COLO668 (cell line): ENCODE data around the gene MLKL.
"Not testable (repeated sequence)": the region's sequence is repeated elsewhere in the genome, so short reads cannot be mapped to it uniquely, and the experiment has no call there.

ENCODE experiments used
- DNase-seq: peaks from one replicate; lab custom pipeline; 2025; ENCODE audit not compliant: unreplicated experiment; lab: John Stamatoyannopoulos, UW

The MLKL gene

DNA sequence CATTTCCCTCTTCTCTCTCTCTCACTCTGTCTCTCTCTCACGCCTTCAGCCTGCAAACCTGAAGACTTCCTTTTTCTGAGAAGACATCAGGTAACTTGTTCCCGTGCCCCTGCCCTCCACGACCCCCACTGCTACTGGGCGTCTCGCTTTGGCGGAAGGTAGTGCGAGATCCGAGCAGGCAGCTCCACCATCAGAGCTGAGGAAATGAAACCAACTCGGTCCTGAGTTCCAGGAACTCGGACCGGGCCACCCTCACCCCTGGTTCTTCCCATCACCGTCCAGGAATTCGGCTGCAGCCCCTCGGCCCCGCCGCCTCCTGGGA lies 585 bp downstream of the MLKL start:
- DNase-seq: no peak

DNA sequence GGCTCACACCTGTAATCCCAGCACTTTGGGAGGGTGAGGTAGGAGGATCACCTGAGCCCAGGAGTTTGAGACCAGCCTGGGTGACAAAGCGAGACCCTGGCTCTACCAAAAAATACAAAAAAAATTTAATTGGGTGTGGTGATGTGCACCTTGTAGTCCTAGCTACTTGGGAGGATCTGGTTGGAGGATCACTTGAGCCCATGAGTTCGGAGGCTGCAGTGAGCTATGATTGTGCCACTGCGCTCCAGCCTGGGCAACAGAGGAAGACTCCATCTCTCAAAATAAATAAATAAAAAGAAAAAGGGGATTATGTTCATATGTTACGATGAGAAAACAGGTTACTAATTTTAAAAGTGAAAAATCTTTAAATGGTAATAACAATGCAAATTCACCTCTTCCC lies 996 bp downstream of the MLKL start:
- DNase-seq: no peak

DNA sequence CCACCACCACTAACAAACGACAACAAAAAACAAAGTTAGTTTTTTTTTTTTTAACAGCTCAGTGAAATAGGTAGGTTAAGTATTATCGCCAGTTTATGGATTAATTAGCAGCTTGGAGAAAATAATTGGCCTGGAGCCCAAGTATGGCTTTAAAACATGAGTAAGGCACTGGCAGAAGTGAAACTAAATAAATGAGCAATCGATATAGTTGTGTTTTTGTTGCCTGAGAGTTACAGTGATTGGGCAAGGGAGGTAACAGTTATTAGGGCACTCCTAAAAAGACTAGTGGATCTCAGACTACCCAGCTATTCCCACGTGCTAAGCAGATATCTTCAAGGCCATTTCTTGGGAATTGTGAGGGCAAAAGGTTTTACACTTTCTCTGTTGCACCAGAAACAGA lies 2.4 kb downstream of the MLKL start:
- DNase-seq: no peak

DNA sequence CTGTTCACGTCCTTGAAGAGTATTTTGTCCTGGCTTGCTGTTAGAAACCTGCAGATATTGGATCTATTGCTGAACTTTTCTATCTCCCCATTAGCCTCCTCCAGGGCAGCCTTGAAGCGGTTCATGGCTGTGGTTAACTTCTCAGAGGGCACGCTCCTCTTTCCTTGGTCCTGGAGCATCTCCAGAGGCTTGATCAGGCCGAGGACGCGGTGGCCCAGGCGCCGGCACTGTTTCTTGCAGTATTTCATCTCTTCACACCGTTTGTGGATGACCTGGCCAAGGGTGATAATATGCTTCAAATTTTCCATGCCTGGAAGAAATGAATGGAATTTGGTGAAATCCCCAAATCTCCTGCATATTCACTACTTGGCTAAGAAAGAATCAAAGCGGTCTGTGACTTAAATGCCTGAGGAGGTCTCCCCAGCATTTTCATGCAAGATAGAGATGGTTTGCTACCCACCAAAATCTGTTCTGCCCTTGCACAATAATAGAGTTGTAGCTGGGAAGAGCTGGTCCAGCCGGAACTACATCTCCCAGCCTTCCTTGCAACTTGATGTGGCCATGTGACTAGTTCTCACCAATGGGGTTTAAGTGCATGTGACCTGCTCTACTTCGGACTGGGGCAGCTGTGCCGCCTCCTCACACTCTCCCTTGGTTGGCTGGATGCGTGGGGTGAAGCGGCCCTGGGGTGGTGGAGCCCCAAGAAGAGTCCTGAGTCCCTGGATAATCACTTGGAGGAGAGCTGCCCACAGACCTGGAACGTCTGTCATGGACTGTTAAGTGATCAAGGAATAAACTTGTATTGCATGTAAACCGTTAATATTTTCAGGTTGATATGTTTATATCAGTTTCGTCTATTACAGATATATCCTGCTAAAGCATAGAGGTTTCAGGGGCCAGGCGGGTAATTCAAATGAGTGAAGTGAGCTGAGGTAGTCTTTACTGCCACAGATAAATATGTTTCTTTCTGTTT lies 4.9 kb downstream of the MLKL start:
- DNase-seq: peak; percentile 66

DNA sequence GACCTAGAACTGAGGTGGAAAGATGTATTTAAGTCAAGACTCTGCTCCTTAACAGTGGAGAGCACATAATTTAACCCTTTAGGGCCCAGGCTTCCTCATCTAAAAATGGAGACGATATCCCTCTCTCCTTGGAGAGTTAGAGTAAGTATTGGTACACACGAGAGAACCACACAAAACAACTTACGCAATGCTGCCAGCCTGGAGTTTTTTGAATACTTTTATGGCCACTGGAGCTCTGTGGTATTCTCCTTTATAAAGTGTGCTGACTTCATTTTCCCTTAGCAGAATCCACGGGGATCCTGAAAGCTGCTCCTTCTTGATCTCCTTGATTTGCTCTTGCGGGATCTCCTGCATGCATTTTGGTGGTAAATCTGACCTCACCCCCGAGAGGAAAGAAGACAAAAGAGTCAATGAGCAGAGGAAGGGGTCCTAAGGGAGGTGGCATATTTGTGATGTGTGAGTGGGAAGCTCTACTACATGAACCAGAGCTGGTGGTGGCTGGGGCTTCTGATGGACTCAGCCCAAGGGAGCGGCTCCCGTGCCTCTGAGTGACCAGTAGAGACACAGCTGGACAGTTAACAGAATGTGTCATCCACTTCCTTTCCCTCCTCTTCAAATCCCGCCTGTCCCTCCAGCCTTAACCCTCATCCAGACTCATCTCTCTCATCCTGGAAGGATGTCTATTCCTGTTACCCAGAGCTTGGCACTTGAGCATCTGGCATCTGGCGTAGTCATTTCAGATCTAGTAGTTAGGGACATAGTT lies 9.4 kb downstream of the MLKL start:
- DNase-seq: no peak

DNA sequence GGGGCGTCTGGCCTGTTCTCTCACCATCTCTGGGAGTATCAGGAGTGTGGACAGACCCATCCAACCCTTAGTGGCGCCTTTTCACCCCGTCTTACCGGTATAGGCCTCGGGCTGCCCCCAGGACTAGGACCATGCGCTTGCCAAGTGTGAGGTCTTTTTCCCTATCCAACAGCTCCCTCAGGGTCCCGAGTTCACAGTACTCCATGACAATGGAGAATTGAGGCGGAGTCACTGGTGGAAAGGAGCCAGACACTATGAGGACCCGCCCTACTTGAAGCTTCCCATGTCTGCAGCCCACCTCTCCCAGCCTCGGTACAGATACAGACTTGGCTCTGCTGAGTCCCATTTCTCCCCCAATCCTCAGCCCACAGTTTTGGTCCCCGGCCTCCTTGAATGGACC lies 18.1 kb downstream of the MLKL start:
- no peak for DNase-seq

DNA sequence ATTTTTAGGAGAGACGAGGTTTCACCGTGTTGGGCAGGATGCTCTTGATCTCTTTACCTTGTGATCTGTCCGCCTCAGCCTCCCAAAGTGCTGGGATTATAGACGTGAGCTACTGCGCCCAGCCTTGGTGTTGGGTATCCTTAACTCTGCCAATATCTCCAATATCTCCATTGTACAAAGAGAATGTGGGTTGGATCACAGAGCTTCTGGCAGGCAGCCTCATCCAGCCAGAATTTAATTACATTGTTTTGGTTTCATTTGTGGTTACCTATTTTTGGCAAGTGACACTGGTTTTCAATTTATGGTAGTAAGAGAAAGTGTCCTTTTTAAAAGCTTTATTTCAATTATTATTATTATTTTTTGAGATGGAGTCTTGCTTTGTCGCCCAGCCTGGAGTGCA lies 20.0 kb downstream of the MLKL start:
- DNase-seq: no peak

DNA sequence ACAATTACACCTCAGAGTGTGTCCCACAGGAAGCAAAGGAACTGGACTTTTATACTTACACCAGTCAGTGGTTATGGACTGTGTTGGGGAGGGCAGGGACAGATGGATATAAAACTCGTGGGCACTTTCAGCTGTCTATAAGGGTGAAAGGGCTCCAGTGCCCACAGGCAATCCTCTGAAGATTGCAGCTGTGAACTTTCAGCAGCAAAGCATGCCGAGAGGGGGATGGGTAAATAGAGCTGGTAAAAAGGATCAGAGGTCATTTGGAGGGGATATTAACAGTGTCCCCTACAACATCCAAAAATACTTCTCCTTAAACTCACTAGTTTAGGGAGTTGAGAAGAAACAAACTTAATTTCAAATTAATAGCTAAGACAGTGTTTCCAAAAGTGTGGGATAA lies 20.7 kb downstream of the MLKL start:
- DNase-seq: no peak

DNA sequence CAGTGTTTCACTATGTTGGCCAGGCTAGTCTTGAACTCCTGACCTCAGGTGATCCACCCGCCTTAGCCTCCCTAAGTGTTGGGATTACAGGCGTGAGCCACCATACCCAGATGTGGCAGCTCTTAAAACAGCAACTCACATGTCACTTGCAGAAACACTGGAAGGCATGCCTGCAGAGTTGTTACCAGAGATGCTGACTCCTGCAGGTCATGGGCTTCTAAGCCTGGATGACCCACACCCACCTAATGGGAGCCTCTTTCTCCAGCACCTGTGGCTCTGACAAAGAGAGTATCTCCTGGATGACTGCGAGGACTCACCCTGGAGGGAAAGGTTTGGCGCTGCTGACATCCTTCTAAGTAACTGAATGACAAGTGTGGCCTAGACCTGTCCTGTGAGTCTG lies 22.8 kb downstream of the MLKL start:
- no peak for DNase-seq

DNA sequence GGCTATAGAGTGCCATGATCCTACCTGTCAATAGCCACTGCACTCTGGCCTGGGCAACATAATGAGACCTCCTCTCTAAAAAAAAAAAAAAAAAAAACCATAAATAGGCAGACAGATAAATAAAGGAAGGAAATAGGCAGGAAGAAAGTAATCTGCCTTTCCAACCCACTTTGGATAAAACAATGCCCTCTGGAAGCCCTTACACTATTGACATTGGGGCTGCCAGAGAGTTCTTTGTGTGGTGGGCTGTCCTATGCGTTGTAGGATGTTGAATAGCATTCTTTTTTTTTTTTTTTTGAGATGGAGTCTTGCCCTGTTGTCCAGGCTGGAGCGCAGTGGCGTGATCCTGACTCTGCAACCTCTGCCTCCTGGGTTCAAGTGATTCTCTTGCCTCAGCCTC lies 26.8 kb downstream of the MLKL start:
- no peak for DNase-seq

DNA sequence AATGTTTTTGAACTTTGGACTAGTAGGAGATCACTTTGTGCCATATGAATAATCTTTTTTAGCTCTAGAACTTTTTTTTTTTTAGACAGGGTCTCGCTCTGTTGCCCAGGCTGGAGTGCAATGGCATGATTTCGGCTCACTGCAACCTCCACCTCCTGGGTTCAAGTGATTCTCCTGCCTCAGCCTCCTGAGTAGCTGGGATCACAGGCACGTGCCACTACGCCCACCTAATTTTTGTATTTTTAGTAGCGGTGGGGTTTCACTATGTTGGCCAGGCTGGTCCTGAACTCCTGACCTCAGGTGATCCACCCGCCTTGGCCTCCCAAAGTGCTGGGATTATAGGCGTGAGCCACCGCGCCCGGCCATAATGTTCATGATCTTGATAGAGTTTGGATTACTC lies 31.8 kb downstream of the MLKL start:
- DNase-seq: not testable (repeated sequence)

DNA sequence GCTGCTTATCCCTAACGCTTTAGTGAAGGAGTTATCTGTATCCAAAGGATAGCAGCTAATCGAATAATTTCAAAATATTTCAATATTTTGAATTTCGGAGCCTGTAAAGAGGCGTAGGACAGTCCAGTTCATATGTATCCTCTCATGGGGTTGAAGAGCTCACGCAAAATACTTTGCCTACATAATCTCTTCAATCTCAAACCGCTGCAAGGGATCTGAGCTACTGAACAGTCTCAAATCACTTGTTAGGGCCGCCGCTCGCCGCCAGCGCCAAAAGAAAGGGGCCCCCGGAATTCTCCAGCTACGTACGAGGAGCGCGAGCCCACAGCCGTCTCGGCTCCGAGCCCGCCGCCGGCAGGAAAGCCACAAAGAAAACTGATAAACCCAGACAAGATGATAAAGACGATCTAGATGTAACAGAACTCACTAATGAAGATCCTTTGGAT lies 33.4 kb downstream of the MLKL start:
- peak; percentile 51 for DNase-seq

DNA sequence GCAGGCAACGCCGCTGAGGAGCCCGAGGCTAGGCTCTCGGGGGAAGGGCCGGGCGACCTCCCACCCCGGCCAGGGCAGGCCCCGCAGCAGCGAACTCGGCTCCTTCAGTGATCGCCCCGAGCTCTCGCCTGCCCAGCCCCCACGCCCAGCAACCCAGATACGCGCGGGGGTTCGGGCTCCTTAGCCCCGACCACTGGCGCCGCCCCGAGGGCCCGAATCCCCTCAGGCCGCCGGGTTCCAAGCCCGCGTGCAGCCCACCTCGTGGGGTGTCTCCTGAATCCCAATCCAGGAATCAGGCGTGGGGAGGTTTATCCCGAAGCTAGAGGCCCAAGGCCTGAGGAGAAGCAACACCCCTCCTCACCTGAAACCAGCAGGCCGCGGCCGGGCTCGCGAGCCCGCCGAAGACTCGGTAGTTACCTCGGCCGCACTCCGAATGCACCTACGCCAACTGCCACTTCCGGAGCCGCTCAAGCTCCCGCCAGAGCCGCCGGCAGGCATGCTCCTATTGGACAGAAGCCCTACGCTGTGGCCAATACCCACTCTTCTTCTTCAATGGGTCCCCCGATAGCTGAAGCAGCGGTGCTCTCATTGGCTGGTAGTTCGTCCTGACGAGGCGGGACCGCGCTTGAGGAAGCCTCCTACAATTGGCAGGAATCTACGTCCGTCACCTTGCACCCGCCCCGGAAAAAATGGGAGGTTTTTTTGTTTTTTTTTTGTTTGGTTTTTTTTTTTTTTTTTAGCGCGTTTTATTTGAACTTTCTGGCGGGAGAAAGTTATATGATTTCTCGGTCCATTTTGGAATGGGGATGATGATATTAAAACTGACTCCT lies 34.0 kb downstream of the MLKL start, which contains the start of gene RFWD3:
RFWD3 (minus strand) TSS at position 453 of the 830 bp plus-strand sequence. CDS start 5,428 bp downstream, outside the sequence.
- DNase-seq: peak; percentile 97

DNA sequence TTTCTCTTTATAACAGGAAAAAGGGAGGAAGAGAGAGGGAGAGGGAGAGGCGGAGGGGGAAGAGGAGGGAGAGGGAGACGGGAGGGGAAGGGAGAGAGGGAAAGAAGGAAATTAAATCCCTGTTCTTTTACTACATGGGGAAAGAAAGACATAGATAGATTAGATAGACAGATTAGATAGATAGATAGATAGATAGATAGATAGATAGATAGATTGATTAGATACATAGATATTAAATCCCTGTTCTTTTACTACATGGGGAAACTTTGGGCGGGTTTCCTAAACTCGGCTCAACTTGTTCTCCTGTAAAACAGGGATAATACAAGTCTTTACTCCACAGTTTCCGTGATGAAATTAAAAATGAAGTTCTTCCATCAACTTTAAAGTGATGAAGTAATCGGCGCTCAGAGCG lies 34.6 kb downstream of the MLKL start:
- no peak for DNase-seq

DNA sequence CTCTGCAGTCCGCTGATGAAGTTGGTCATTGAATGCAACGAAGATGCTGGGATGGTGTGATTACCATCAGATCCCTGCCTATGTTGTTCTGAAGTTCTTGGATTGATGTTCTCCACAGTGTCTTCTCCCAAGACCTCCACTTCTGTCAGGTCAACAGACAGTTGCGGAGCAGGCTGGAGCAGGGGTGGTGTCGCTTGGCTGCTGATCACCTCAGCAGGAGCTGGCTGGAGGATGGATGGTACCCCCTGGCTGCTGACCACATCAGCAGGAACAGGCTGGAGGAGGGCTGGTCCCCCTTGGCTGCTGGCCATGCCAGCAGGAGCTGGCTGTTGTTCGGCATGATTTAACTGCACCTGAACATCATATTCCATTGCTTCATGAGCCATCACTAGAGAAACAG lies 39.6 kb downstream of the MLKL start:
- DNase-seq: no peak

DNA sequence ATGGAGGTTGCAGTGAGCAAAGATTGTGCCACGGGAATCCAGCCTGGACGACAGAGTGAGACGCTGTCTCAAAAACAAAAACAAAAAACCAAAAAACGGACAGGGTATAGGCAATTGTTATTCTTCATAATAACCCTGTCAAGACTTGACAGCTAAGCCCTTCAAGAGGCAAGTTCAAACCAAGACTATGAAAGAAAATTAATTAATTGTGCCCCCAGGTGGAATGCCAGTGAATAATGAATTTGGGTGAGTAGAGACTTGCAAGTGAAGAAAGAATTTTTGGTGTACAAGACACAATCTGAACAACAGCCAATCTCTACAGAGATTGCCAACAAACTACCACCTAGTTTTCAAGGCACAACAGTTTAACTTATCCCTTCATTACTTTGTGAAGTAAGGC lies 40.3 kb downstream of the MLKL start:
- no peak for DNase-seq

DNA sequence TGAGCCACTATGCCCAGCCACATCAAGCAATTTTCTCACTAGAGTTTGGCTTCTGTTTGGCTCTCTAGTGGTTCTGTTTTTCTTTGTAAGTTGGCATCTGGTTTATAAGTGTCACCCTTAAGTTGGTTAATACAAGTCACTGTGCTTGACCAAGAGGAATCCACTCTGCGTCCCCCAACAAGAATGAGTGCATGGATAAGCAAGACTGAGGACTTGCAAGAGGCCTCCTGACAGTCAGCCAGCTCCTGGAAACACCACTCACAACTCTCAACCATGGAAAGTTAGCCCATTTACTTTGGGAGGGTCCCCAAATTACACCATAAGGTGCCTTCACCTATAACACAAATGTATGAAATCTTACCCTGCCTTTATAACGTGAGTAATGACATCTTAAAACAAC lies 41.6 kb downstream of the MLKL start:
- no peak for DNase-seq

DNA sequence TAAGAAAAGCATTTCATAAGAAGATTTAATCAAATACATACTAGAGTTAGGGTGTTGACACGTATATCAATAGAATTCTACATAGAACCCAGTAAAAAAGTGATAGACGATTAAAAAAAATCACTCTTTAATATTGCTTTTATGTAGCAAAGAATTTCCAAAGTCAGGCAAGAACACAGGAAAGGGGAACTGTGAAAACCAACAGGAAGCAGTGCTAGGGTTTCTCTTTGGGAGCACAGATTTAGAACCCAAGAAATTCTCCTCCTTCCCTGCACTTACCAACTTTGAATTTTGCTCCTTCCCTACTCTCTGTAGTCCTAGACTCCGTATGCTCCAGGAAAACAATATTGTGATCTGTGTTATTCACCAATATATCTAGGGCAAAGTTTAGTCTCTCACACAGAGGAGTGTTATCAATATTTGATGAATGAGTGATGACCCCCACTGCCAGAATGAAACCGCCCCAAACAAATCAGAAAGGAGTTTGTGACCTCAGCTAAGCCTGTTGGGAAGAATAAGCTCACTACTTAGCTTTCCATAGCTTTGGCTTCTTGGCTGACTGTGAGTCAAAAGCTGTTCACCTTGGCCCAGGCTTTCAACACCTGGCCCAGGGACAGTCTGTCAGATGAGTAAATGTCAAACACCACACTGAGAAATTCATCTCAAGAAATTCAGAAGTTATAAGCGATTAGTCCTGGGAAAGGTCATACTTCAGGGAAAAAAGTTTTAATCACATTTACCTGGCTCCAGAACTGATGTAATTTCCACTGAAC lies 42.6 kb downstream of the MLKL start:
- no peak for DNase-seq

DNA sequence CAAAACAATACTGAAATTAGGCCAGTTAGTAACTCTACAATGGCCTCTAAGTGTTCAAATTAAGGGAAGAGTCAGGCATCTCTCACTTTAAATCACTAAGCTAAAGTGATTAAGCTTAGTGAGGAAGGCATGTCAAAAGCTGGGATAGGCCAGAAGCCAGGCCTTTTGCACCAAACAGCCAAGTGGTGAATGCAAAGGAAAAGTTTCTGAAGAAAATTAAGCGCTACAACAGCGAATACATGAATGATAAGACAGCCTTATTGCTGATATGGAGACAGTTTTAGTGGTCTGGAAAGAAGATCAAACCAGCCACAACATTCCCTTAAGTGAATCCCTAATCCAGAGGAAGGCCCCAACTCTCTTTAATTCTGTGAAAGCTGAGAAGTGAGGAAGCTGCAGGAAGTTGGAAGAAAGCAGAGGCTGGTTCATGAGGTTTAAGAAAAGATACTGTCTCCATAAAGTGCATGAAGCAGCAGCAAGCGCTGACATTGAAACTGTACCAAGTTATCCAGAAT lies 46.1 kb downstream of the MLKL start:
- no peak for DNase-seq

DNA sequence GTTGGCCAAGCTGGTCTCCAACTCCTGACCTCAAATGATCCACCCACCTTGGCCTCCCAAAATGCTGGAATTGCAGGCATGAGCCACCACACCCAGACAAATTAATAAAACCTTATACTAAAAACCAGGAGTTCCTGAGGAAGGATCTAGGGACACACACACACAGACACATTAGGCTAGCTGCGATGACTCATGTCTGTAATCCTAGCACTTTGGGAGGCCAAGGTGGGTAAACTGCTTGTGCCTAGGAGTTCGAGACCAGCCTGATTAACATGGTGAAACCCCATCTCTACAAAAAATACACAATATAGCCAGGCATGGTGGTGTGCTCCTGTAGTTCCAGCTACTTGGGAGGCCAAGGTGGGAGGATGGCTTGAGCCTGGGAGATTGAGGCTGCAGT lies 47.8 kb downstream of the MLKL start:
- not testable (repeated sequence) for DNase-seq
